DND-41 (cell line): ENCODE results near the gene METAP2.

Source experiments
- EZH2 ChIP-seq: IDR thresholded peaks from 3 replicates; pipeline ENCODE4 v1.6.1; 2012; ENCODE audit warnings: borderline replicate concordance, low read depth, mild to moderate bottlenecking, moderate library complexity, low read length, inconsistent platforms; ENCODE audit not compliant: severe bottlenecking
- TF ChIP-seq, protein P1 (sequence below): IDR thresholded peaks from 2 replicates; pipeline ENCODE4 v1.5.1; 2012; ENCODE audit warnings: borderline replicate concordance, low read length, moderate library complexity, mild to moderate bottlenecking; ENCODE audit not compliant: poor library complexity, severe bottlenecking; ENCODE audit errors: extremely low read depth

GRCh38 chr12:95484524-95484923 lies 10.6 kb downstream of the METAP2 start:
- TF ChIP-seq, protein P1, sequence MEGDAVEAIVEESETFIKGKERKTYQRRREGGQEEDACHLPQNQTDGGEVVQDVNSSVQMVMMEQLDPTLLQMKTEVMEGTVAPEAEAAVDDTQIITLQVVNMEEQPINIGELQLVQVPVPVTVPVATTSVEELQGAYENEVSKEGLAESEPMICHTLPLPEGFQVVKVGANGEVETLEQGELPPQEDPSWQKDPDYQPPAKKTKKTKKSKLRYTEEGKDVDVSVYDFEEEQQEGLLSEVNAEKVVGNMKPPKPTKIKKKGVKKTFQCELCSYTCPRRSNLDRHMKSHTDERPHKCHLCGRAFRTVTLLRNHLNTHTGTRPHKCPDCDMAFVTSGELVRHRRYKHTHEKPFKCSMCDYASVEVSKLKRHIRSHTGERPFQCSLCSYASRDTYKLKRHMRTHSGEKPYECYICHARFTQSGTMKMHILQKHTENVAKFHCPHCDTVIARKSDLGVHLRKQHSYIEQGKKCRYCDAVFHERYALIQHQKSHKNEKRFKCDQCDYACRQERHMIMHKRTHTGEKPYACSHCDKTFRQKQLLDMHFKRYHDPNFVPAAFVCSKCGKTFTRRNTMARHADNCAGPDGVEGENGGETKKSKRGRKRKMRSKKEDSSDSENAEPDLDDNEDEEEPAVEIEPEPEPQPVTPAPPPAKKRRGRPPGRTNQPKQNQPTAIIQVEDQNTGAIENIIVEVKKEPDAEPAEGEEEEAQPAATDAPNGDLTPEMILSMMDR, result no peak
- TF ChIP-seq EZH2, result no peak
